Measurements from ENCODE around the gene KIF15.

The KIF15 gene

GRCh38 chr3:44894485-44894884 lies 132.9 kb downstream of the KIF15 start:
- H3K4me3 ChIP-seq (ENCODE audit: low read depth in 1 of 2, low read length in 2 of 2) = no peak overlapping the region
- ATAC-seq (ENCODE audit: insufficient read depth, low read depth) (no peak), DNase-seq (no peak)
- no peaks in the 10 kb centered on the region for H3K9me3 ChIP-seq (ENCODE audit: insufficient read depth, low read length, severe bottlenecking)
- H3K27me3 ChIP-seq (ENCODE audit: insufficient read depth, low read length, poor library complexity) = no peaks in the 10 kb centered on the region
- no peak for TF ChIP-seq CTCF (IDR thresholded peaks at IDR 0.05; ENCODE audit: borderline replicate concordance, extremely low read depth, low read length, poor library complexity, severe bottlenecking)
- H3K4me2 ChIP-seq (ENCODE audit: insufficient read depth, low read length) = no peak overlapping the region
- H2AFZ ChIP-seq (ENCODE audit: low read depth, low read length) = no peak overlapping the region
- H3K9ac ChIP-seq (ENCODE audit: low read depth, low read length) = no peak overlapping the region
- H3K27ac ChIP-seq (ENCODE audit: low read length) = no peak overlapping the region
- no peaks in the 10 kb centered on the region for H3K79me2 ChIP-seq (ENCODE audit: insufficient read depth, low read length)
- H4K20me1 ChIP-seq (ENCODE audit: insufficient read depth, low read length) = no peaks in the 10 kb centered on the region
- H3K36me3 ChIP-seq (ENCODE audit: insufficient read depth, low read length) = no peaks in the 10 kb centered on the region
- H3K4me1 ChIP-seq (ENCODE audit: insufficient read depth, low read length) = no peaks in the 10 kb centered on the region

GRCh38 chr3:44896440-44896839 lies 134.8 kb downstream of the KIF15 start:
- DNase-seq (no peak), ATAC-seq (ENCODE audit: insufficient read depth, low read depth) (no peak)
- Histone ChIP-seq H3K4me3 (ENCODE audit: low read depth in 1 of 2, low read length in 2 of 2) (no peak overlapping the region), H4K20me1 (ENCODE audit: insufficient read depth, low read length) (no peaks in the 10 kb centered on the region), H3K4me1 (ENCODE audit: insufficient read depth, low read length) (no peaks in the 10 kb centered on the region), H3K9ac (ENCODE audit: low read depth, low read length) (no peak overlapping the region), H2AFZ (ENCODE audit: low read depth, low read length) (no peak overlapping the region), H3K4me2 (ENCODE audit: insufficient read depth, low read length) (no peak overlapping the region), H3K36me3 (ENCODE audit: insufficient read depth, low read length) (no peaks in the 10 kb centered on the region), H3K79me2 (ENCODE audit: insufficient read depth, low read length) (no peaks in the 10 kb centered on the region), H3K27ac (ENCODE audit: low read length) (no peak overlapping the region), H3K27me3 (ENCODE audit: insufficient read depth, low read length, poor library complexity) (no peaks in the 10 kb centered on the region), H3K9me3 (ENCODE audit: insufficient read depth, low read length, severe bottlenecking) (no peaks in the 10 kb centered on the region)
- no peak for TF ChIP-seq CTCF (IDR thresholded peaks at IDR 0.05; ENCODE audit: borderline replicate concordance, extremely low read depth, low read length, poor library complexity, severe bottlenecking)

GRCh38 chr3:44899683-44900367 lies 138.2 kb downstream of the KIF15 start:
- no peaks in the 10 kb centered on the region for H3K4me1 ChIP-seq (ENCODE audit: insufficient read depth, low read length)
- H3K79me2 ChIP-seq (ENCODE audit: insufficient read depth, low read length) = no peaks in the 10 kb centered on the region
- no peak for ATAC-seq (ENCODE audit: insufficient read depth, low read depth)
- no peaks in the 10 kb centered on the region for H3K27me3 ChIP-seq (ENCODE audit: insufficient read depth, low read length, poor library complexity)
- no peak overlapping the region for H3K4me2 ChIP-seq (ENCODE audit: insufficient read depth, low read length)
- H3K4me3 ChIP-seq (ENCODE audit: low read depth in 1 of 2, low read length in 2 of 2) = no peak overlapping the region
- DNase-seq = no peak
- H2AFZ ChIP-seq (ENCODE audit: low read depth, low read length) = no peak overlapping the region
- H3K9ac ChIP-seq (ENCODE audit: low read depth, low read length) = no peak overlapping the region
- no peaks in the 10 kb centered on the region for H4K20me1 ChIP-seq (ENCODE audit: insufficient read depth, low read length)
- no peaks in the 10 kb centered on the region for H3K9me3 ChIP-seq (ENCODE audit: insufficient read depth, low read length, severe bottlenecking)
- H3K27ac ChIP-seq (ENCODE audit: low read length) = no peak overlapping the region
- TF ChIP-seq CTCF (IDR thresholded peaks at IDR 0.05; ENCODE audit: borderline replicate concordance, extremely low read depth, low read length, poor library complexity, severe bottlenecking) (no peak), EZH2 (IDR thresholded peaks at IDR 0.05; ENCODE audit: borderline replicate concordance, low read depth, low read length, severe bottlenecking) (no peak)
- no peaks in the 10 kb centered on the region for H3K36me3 ChIP-seq (ENCODE audit: insufficient read depth, low read length)

GRCh38 chr3:44902628-44903027 lies 141.0 kb downstream of the KIF15 start:
- H4K20me1 ChIP-seq (ENCODE audit: insufficient read depth, low read length) = no peaks in the 10 kb centered on the region
- H3K27ac ChIP-seq (ENCODE audit: low read length) = no peak overlapping the region
- H3K79me2 ChIP-seq (ENCODE audit: insufficient read depth, low read length) = no peaks in the 10 kb centered on the region
- no peak overlapping the region for H3K4me3 ChIP-seq (ENCODE audit: low read depth in 1 of 2, low read length in 2 of 2)
- H3K4me2 ChIP-seq (ENCODE audit: insufficient read depth, low read length) = no peak overlapping the region
- TF ChIP-seq CTCF (IDR thresholded peaks at IDR 0.05; ENCODE audit: borderline replicate concordance, extremely low read depth, low read length, poor library complexity, severe bottlenecking) (no peak), EZH2 (IDR thresholded peaks at IDR 0.05; ENCODE audit: borderline replicate concordance, low read depth, low read length, severe bottlenecking) (no peak)
- no peak for DNase-seq
- no peak overlapping the region for H3K9ac ChIP-seq (ENCODE audit: low read depth, low read length)
- ATAC-seq (ENCODE audit: insufficient read depth, low read depth) = no peak
- H3K4me1 ChIP-seq (ENCODE audit: insufficient read depth, low read length) = no peaks in the 10 kb centered on the region
- H2AFZ ChIP-seq (ENCODE audit: low read depth, low read length) = no peak overlapping the region
- no peaks in the 10 kb centered on the region for H3K9me3 ChIP-seq (ENCODE audit: insufficient read depth, low read length, severe bottlenecking)
- no peaks in the 10 kb centered on the region for H3K36me3 ChIP-seq (ENCODE audit: insufficient read depth, low read length)
- H3K27me3 ChIP-seq (ENCODE audit: insufficient read depth, low read length, poor library complexity) = no peaks in the 10 kb centered on the region

All from DND-41 (cell line).